NCI-H1105 treated with DMSO at 0.1 percent for 48 hours (cell line): ENCODE data around the gene DAPP1.

Experiments
- DNase-seq: peaks from one replicate; lab custom pipeline; 2025; lab: John Stamatoyannopoulos, UW

DAPP1 gene

DNA sequence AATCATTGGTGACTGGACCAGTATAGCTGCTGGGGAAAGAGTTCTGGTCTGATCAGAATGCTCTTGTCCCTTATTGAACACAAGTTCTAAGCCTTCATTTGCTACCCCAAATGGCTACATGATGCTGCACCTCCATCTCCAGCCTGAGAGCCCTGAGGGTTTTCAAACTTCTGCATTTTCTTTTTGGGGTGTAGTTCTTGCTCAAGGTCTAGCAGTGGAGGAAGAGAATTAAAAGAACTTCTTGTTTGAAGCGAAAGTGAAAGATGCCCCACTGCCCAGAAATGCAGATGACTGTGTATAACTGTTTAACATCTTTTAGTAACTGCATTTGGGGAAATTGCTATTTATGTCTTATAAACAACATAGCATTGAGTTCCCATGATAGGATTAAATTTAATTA is 39.1 kb downstream of the DAPP1 start:
- no peak for DNase-seq

DNA sequence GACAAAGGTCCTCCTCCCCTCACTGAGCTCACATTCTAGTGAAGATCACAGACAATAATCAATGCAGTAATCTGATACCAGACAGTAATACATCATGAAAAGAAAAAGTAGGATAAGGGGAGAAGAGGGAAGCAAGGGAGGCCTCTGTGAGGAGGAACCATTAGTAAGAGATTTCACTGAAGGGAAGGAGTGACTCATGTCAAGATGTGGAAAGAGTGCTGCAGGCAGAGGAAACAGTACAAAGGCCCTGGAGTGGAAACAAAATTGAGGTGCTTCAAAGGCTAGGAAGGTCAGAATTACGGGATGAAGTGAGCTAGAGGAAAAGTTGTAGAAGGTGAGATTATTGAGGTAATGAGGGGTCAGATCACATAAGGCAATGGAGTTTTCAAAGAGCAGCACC is 39.5 kb downstream of the DAPP1 start:
- no peak for DNase-seq

DNA sequence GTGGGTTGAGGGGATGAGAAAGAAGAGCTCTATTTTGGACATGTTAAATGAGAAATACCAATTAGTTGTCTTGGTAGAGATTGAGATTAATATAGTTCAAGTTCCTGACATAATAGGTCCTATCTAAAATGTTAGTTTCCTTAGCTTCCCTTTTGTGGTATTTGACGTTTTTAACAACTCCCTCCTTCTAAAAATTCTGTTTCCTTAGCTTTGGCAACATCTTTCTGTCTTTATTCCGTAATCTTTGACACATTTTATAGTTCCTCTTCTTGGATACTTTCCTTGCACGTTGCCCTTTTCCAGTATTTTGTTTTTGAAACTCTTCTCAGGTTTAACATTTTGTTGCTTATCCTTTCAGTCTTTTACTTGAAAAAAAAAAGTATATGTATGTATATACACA is 40.7 kb downstream of the DAPP1 start:
- DNase-seq: no peak

DNA sequence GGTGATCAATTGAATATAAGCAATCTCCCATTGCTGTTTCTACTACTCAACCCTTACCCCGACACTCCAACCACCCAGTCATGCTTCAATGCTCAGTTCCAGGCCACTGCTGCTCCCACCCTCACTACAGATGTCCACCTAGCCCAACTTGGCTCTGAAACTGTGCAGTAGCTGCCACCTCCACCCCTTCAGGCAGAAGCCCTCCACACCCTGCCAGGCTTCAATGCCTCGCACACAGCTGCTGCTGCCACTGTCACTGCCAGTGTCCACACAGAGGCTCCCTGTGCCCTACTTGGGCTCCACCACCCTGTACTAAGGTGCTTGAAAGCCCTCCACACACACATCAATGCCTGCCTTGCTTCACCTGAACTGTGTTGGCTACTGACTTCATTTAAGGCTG is 43.0 kb downstream of the DAPP1 start:
- DNase-seq: no peak

DNA sequence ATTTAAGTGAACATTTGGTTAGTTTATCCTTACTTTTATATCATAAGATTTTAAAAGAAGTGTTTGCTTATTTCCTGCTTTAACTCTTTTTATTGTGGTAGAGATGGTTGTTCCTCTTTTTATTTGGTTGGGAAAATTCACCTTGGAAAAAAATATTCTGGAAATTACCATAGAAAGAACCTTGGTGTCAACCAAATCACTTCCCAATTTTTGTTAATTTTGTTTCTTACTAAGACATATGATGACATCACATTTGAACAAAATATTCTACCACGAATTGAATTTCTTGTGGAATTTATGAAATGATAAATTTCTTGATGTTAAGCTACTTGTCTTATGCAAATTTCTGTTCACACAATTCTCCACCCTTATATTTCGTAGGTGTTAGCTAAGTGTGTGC is 43.9 kb downstream of the DAPP1 start:
- DNase-seq: no peak

DNA sequence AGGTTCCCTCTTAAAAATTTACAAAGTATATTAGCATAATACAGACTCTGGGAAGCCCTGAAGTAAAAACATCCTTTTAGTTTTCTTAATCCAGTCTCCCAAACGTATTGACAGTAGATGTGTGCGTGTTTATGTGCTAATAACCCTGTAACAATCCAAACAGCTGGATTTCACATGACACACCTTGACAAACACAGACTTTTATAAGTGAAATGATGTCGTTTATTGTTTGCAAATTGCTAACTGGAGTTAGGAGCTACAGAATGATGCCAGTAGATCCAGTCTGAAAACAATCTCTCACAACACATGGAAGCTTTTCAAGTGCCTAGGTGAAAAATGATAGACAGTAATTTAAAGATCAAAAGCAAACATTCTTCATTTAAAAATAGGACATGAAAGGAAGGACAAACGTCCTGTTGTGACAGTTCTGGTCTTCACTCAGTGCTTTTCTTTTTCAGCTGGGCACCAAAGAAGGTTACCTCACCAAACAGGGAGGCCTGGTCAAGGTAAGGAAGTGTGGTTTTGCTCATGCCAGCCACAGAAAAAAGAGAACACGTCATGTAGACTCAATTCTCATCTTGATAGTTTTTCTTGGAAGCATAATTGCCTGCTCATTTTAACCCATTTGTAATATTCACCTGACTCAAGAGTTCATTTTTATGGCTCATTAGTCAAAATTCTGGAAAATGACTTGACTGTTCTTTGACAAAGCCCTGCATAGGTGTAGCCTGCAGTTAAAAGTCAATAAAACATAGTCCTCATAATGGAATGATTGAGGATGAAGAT is 44.7 kb downstream of the DAPP1 start:
- DNase-seq: no peak

DNA sequence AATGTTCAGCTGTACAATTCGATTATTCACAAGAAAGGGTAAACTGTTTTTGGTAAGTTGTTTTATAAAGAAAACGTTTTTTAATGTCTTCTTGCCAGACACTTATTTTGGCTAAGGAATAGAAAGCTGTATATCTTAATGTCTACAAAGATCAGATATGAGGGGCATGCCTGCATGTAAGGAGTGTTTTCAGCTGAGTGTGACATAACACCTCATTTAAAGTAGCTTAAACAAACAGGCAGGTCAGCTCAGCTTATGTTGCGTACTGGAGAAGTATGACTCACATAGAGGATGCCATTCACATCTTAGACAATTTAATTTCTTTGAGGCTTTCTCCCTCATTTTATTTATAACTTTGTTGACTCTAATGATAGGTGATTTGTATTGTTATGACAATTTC is 47.2 kb downstream of the DAPP1 start:
- DNase-seq: no peak

DNA sequence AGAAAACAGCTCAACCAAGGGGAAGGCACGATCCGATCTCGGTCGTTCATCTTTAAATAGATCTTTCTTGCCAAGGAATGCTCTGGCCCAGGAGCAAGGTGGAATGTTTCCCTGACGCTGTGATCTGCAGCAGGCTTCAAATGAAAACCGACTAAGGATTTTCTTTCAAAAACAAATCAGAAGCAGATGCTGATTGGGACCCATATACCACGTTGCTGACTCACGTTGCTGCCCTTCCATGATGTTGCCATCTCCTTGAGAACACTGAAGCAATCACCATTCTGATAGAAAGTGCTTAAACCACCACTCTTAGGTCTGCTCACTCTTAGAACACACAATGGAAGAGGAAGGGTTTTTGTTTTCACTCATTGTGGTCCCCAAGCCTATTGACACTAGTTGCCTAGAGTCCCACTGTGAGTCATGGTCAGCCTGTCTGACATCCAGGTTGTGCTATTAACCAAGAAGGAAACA is 51.5 kb downstream of the DAPP1 start:
- DNase-seq: no peak

DNA sequence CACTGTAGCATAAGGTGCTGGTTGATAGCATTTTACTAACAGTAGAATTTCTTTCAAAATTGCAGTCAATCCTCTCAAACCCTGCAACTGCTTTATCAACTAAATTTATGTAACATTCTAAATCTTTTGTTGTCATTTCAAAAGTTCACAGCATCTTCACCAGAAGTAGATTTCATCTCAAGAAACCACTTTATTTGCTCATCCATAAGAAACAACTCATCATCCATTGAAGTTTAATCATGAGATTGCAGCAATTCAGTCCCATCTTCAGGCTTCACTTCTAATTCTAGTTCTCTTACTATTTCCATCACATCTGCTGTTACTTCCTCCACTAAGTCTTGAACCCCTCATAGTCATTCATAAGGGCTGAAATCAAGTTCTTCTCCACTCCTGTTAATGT is 55.9 kb downstream of the DAPP1 start:
- no peak for DNase-seq

DNA sequence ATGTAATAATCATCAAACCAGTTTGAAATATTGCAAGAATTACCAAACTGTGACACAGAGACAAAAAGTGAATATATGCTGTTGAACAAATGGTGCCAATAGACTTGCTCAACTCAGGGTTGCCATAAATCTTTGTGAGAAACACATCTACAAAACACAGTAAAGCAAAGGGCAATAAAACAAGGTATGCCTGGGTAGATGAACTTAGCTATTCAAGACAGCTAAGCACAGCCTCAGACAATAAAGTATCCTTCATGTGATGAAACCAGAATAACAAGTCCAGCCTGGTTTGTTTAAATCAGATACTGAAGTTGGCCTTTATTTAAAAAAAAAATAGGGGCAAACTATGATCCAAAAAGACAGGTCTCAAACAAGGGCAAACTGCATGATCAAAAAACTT is 58.4 kb downstream of the DAPP1 start:
- DNase-seq: no peak

DNA sequence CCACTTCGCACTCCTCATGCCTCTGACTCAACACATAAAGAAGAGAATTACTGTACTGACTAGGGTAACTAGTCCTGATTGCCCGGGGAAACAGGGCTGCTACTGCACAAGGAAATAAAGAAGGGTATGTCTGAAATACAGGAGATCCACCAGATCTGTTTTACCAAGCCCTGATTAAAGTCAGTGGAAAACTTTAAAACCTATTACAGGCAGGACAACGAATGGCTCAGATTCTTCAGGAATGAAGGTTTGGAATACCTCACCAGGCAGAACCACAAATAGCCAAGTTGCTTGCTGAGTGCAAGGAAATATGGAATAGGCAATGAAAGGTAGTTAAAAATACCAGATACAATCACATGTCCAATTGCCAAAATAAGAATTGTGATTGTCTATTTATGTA is 60.3 kb downstream of the DAPP1 start:
- no peak for DNase-seq

DNA sequence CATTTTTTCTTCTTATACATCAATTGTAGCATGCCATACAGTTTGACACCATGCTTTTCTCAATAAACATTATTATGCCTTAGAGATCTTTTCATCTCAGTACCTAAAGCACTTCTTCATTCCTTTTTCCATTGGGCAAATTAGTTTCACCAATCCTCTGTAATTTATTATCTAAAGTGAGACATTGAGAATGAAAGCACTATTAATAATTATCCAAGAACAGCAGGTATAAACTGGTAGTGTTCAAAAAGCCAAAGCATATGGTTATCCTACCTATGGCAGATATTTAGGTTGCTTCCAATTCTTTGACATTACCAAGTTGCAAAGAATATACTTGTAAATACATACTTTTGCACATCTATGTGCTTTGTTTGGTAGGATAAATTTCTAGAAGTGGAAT is 62.0 kb downstream of the DAPP1 start:
- no peak for DNase-seq

DNA sequence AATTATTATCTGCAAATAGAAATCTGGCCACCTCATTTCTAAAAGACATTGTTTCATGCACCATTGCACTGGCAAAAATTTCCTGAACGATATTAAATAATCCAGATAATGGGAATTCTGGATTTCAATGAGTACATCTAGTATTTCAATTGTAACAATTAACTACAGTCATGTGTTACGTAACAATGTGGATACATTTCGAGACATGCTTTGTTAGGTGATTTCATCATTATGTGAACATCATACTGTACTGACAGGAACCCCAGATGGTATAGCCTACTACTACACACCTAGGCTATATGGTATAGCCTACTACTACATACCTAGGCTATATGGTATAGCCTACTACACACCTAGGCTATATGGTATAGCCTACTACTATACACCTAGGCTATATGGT is 62.8 kb downstream of the DAPP1 start:
- no peak for DNase-seq

DNA sequence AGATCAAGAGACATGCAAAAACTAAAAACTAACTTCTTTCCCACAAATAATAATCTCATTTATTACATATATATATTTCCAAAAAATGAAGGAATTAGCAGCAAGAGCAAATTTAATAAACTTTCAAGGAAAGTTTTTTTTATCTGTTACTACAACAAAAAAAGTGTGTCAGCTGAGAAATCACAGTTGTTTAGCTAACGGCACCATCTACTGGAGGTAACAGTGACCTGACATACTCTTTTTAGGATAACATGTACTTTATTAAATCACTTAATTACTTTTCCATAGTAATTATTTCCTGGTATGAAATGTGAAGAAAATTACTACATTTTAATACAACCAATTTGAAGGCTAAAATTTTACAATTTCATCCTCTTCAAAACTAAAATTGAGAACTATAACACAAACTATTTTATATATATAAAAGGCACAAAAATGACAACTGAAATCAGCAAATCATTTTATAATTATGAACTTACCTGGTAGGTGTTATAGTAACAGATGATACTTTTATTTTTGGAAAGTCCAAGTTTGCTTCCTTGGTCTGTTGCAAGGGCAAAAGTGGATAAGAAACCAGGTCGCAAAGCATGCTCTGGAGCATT is 68.5 kb downstream of the DAPP1 start:
- peak; percentile 10 for DNase-seq

DNA sequence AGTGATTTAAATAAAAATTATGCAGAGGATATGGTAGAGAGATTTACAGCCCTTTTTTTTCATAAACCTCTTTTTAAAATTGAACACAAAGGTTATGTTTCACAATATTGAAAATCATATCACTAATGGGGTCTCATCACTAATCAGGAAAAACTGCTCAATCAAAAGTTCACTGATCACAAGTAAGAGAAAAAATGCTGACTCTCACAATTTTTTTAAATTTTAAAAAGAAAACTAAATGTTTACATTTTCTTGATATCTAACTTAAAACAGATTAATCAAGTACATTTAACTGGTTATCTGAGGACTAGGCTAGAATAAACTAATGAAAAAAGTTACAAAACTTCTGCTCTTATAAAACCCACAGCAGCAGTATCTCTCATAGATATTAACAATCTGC is 69.1 kb downstream of the DAPP1 start:
- no peak for DNase-seq

DNA sequence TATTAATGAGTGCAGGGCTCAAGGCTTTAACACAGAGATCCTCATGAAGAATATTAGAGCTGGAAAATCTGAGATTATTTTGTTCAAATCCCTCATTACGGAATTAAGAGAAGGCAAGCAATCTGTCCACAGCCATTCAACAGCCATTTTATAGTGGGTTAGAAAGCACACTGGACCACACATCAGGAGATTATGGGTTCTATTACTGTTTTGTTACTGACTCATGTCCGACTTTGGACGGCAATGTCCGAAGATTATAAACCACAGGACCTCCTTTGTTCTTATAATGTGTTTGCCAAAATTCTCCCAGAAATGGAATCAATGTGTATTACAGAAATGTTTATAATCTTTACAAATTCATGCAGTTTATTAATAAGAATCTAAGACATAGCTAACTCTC is 69.5 kb downstream of the DAPP1 start:
- no peak for DNase-seq

DNA sequence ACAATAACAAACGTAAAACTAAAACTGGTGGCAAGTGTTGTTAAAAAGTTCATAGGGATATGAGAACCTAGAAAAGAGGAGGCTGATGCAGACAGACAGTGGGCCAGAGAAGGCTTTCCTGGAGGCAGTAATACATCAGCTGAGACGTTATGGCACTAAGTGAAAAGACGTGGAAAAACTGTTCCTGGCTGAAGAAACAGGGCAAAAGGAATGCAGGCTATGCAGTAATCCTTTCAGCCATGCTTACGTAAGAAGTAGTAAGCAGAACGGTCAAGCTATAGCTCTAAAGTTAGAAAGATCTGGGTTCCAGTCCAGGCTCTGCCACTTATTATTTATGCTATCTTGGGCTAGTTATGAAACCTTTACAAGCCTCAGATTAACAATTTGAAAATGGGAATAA is 71.2 kb downstream of the DAPP1 start:
- no peak for DNase-seq

DNA sequence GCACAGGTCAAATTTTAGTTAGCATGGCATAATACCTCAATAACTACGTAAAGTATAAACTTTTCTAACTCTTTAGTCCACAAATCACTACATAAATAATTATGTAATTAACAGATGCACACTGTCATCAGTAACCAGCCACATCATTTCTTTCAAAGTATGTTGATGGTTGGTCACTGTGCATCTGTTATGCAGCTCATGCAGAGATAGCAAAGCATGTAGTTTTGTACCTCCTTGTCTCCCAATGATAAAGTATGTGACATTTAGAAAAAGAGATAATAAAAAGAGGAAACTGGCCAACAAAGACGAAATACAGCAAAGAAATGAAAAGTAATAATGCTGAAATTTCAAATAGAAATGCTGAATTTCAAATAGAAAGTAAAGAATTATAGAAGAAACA is 74.7 kb downstream of the DAPP1 start:
- no peak for DNase-seq

DNA sequence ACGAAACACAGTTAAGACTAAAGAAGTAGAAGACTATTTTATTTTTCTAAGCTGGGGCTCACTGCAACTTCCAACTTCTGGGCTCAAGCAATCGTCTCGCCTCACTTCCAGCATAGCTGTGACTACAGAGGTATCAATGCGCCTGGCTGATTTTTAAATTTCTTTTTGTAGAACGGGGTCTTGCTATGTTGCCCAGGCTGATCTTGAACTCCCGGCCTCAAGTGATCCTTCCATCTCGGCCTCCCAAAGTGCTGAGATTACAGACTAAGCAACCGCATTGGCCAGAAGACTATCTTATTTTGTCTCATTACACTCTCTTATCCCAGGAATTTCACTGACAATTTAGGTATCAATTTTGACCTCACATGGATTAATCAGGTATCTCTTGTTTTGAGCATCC is 76.4 kb downstream of the DAPP1 start:
- no peak for DNase-seq

DNA sequence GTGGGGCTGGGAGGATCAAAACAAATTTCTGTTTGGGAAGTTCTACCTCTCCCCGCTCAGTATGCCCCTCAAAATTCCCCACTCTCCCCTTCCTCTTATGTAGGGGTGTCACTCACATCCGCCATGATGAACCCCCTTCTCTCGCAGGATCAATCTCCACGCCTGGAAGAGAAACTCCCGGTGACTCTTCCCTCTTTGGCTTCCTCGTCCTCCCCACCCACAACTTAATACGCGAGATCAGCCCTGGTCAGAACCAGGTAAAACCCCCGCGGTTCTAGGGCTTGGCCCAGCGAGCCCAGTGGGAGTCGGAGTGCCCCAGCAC is 77.2 kb downstream of the DAPP1 start:
- no peak for DNase-seq

DNA sequence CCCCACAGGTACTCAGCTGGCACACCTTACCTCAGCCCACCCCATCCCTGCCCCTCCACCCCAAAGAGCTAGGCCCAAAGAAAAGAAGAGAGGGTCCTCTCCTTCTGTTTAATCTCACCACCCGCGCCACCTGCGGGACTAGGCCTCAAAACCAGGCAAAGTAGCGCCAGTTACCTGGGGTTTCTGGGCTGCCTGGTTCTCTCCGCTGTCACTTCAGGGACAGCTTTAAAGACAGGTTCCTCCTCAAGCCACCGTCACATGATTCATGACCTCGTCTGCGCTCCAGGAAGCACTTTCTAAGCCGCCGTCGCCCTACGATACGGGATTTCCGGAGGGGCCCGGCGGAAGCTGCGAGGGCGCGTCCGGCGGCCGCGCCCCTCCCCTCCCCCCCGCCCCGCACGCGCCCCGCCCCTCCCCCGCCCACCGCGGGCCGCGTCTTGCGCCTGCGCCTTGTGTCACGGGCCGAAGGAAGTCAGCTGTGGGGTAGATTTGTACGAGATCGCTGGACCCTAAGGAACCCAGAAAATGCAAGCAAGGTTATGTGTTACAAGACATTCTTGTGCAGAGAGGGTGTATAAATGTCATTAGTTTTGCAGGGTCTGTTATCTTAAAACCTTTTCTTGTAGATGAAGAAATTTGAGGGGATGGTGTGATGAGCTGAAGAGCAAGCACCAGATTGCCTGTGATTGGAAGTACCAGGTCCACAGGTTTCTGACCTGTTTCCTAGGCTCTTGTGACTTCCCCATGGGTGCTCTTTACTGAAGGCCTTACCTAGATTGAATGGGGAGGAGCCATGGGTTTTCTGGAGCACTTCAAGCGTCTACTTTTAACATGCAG is 77.8 kb downstream of the DAPP1 start, which contains the start of gene LAMTOR3:
LAMTOR3 (minus strand) TSS at position 267 of the 837 bp plus-strand sequence. CDS start 464 bp downstream, outside the sequence.
- DNase-seq: peak; percentile 77

DNA sequence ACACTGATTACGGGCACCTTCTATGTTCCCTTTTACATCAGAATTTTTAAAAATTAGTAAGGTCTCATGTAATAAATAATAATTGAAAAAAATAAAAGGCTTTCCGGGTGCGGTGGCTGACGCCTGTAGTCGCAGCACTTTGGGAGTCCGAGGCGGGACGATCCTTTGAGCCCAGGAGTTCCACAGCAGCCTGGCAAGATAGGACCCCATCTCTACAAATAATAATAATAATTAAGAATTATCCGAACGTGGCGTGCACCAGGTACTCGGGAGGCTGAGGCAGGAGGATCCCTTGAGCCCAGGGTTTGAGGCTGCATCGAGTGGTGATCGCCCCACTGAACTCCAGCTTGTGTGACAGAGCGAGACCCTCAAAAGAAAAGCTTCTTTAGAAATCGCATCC is 78.4 kb downstream of the DAPP1 start:
- no peak for DNase-seq

DNA sequence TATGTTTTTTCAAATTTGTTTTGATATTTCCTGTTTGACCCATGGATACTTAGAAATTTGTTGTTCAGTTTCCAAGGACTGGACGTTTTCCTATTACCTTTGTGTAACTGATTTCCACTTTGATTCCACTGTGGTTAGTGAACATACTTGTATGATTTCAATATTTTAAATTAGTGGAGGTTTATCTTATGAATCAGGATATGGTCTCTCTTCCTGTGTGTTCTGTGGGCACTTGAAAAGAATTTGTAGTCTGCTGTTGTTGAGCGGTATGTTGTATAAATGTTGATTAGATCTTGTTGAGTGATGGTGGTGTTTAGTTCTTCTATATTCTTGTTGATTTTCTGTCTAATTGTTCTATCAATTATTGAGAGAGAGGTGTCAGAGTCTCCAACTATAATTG is 98.8 kb downstream of the DAPP1 start:
- no peak for DNase-seq
